ENCODE data around the gene OSMR.

DNA sequence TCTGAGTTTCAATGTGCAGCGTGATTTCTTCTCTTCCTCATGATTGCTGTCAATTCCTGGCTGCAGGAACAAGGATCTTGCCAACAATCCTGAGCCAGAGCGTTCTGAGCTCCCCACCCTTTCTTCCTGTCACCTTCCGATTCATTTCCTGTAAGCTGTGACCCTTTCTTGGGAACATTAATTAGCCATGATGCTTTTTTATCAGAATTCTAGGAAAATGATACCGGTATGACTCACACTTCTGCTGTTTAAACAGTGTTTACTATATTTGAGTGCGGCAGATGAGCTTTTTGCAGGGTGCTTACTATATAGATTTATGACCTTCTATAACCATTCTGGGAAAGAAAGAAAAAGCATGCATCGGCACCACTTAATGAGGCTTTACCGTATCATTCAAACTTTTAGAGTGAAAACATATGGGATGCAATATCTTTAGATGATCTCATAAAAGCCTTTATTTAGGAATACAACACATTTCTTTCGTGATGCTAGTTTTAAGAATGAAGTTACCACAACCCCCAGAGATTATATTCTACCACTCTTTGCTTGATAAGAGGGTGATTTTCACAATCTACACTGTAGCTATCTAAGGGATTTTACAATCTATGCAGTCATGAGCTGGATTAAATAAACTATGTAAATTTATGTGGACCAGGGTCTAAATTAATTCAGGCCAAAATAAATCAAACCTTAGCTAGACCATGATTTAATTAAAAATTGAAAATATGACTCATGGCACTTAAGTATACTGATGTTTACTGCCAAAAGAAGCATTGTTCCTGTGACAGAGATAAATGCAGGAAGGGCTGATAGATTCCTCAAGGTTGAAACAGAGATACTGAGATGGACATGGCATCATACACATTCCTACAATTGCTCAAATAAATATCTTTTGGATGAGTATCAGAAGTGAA is 38.0 kb upstream of the OSMR start:
- TF ChIP-seq, protein P1, sequence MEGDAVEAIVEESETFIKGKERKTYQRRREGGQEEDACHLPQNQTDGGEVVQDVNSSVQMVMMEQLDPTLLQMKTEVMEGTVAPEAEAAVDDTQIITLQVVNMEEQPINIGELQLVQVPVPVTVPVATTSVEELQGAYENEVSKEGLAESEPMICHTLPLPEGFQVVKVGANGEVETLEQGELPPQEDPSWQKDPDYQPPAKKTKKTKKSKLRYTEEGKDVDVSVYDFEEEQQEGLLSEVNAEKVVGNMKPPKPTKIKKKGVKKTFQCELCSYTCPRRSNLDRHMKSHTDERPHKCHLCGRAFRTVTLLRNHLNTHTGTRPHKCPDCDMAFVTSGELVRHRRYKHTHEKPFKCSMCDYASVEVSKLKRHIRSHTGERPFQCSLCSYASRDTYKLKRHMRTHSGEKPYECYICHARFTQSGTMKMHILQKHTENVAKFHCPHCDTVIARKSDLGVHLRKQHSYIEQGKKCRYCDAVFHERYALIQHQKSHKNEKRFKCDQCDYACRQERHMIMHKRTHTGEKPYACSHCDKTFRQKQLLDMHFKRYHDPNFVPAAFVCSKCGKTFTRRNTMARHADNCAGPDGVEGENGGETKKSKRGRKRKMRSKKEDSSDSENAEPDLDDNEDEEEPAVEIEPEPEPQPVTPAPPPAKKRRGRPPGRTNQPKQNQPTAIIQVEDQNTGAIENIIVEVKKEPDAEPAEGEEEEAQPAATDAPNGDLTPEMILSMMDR (IDR thresholded peaks at IDR 0.05): no peak
- no peak for TF ChIP-seq POLR2A (IDR thresholded peaks at IDR 0.05)
